Hepatocyte (in vitro differentiated cells): ENCODE results near the gene RASIP1.

Experiments used
- CTCF ChIP-seq: fragments of 200-600 bp; sonication (generic); IDR thresholded peaks from 2 replicates; pipeline ENCODE4 v1.5.1; 2016; ENCODE audit warnings: antibody characterized with exemption, mild to moderate bottlenecking; ENCODE audit not compliant: poor library complexity
- EZH2 ChIP-seq: fragments of 200-600 bp; sonication (generic); IDR thresholded peaks from 2 replicates; pipeline ENCODE4 v1.6.1; 2016; ENCODE audit warnings: antibody characterized with exemption, mild to moderate bottlenecking, borderline replicate concordance
- EZH2phosphoT487 ChIP-seq: fragments of 200-600 bp; sonication (generic); IDR thresholded peaks from one replicate; pipeline ENCODE4 v1.6.1; 2018; ENCODE audit warnings: antibody characterized with exemption, mild to moderate bottlenecking, low read depth, moderate library complexity; ENCODE audit not compliant: unreplicated experiment, severe bottlenecking

DNA sequence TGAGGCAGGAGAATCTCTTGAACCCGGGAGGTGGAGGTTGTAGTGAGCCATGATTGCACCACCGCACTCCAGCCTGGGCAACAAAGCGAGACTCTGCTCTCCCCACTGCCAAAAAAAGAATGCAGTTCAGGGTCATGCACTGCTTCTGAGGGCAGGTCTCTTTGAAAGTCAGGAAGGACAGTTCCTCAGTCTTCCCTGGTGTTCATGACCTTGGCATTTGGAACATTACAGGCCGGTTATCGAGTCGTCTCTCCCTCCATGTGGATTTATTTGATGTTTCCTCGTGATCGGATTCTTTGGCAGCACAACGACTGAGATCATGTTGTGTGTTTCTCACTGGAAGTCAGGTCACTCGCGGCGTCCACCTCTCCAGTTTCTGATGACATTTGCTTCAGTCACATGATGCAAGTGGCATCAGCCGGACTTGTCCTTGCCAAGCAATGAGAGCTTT, 32.1 kb upstream of the RASIP1 start:
- TF ChIP-seq EZH2phosphoT487 (no peak), CTCF (no peak), EZH2 (no peak)
